Measurements from ENCODE around the gene VPS26B.
"Not testable (repeated sequence)": the region's sequence is repeated elsewhere in the genome, so short reads cannot be mapped to it uniquely, and the experiment has no call there.

Gene VPS26B

DNA sequence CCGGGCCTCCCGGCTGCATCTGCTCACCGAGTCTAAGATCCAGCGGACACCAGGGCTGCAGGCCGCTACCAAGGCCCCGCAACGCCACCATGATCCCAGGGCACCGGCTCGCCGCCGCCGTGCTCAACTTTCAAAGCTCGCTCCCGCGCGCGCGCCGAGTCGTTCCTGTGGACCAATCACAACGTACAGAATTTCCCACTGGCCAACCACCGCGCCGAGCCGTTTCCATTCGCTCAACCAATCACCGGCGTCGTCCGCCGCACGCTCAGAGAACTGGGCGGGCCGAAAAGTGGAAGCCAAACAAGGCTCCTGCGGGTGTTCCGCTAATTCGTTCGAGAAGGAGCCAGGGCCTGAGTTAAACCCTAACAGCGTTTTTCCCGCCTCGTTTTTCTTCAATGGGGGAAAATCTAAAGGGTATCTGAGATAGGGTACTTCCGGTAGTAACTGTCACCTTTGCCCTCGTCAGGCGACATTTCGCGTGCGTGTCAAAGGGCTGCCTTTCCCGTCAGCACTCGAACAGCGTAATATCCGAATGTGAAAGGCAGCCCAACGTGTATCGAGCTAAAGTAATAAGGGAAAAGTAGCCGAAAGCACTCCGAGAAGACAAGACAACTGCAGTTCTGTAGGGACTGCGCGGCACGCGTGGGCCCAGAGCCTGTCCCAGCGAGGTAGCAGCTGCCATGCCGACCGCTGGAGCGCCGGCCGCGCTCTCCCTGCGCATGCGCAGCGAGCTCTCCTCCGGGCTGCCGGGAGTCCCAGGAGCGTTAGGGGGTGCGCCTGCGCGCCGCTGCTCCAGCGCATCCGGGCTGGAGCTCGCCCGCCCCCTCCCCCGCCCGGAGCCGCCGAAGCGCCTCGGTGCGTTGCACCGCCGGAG, at the start of gene VPS26B, which contains the start of gene NCAPD3:
Gene VPS26B (plus strand): TSS at position 836 of the 874 bp plus-strand sequence. CDS start 452 bp downstream, outside the sequence.
Gene NCAPD3 (minus strand): TSS at position 132 of the 874 bp plus-strand sequence. CDS start 41 bp downstream, at position 91.
- DNase-seq: peak; percentile 96

DNA sequence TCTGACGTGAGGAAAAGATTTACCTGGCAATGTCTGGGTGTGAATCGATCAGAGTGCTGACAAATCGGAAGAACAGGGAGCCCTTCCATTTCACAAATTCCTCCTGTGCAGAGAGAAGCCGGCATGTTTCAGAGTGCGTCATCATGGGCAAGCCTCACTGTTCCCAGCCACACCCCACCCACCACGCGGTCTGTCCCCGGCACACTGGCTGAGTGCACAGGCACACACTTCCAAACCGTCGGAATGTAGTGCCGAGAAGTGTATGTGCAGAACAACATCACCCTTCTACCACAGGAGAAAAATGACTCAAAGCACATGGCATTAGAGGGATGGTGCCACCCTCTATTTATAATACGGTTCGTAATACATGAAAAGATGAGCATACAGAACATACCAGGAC, 48.2 kb upstream of the VPS26B start:
- no peak for DNase-seq

DNA sequence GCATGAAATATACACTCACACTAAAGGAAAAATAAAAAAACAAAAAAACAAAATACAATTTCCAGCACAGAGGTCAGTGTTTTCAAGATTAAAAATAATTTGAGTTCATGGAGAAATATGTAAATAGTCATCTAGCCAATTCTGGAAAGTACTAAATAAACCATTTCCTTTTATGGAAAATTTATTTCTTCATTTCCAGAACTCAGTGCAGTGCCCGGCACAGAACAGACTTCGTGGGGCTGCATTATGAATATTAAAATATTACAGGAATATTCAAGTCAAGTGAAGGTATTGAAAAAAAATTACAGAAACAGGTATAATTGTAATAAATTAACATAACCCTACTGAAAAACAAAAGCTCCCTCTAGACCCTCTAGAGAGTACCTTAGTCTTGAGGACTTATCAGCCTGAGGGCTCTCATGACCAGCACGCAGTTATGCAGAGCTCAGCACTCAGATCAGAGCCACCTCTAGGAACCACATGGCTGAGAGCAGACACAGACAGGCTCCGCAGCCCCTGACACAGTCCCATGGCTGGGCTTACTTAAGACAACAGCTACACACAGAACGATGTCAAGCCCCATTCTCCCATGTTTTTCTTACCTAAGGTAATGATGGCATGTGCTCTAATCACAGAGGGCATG, 46.3 kb upstream of the VPS26B start:
- no peak for DNase-seq

DNA sequence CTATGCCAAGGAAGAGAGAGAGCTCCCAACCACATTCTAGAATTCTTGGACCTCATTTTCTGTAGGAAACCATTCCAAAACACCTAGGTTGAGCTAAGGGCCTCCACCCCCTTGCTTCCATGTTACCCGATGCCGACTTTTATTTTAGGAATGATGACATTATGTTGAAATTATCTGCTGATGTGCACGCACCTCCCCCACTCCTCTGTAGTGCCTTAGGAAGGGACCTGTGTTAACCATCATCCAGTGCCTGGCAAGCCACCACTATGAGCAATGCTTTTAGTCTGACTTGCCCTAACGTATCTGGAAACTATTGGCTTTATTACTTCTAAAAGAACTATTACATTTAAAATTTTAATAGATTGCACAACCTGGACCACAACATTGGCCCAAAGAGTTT, 42.8 kb upstream of the VPS26B start:
- no peak for DNase-seq

DNA sequence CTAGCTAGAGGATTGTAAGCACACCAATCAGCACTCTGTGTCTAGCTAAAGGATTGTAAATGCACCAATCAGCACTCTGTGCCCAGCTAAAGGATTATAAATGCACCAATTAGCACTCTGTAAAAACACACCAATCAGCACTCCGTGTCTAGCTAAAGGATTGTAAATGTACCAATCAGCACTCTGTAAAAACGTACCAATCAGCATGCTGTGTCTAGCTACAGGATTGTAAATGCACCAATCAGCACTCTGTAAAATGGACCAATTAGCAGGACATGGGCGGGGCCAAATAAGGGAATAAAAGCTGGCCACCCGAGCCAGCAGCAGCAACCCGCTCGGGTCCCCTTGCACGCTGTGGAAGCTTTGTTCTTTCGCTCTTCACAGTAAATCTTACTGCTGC, 36.4 kb upstream of the VPS26B start:
- DNase-seq: not testable (repeated sequence)

DNA sequence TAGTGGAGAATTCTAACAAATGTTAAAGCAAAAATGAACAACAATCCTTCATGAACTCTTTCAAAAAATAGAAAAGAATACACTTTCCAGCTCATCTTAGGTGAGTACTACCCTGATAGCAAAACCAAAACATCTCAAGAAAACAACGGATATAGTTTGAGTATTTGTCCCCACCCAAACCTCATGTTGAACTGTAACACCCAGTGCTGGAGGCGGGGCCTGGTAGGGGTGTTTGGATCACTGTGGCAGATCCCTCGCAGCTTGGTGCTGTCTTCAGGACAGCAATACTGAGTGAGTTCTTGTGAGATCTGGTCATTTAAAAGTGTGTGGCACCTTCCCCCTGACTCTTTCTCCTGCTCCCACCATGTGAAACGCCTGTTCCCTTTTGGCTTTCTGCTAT, 27.7 kb upstream of the VPS26B start:
- DNase-seq: no peak

DNA sequence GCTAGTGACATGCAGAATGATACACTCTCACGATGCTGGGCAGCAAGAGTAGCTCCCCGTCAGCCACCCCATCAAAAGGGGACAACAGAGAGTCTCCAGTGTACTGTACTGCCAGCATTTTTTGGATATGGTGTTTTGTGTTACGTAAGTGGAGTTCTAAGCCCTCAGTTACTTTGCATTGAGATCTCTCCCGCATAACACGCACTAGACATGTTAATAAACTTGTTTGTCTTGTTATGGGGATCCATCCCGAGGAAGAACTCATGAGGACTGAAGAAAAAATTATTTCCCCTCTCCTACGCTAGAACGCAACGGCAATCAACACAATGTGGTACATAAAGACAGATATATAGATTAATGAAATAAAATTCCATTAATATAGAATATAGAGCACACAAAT, 24.9 kb upstream of the VPS26B start:
- DNase-seq: no peak

DNA sequence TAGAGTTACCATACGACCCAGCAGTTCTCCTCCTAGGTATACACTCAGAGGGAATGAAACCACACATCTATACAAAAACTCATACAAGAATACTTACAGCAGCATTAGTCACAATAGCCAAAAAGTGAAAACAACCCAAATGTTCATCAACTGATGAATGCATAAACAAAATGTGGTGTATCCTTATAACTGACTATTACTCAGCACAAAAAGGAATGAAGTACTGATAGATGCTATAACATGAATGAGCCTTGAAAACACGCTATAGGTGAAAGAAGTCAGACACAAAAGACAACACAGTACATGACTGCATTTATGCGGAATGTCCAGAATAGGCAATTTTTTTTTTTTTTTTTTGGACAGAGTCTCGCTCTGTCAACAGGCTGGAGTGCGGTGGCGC, 23.8 kb upstream of the VPS26B start:
- DNase-seq: no peak

DNA sequence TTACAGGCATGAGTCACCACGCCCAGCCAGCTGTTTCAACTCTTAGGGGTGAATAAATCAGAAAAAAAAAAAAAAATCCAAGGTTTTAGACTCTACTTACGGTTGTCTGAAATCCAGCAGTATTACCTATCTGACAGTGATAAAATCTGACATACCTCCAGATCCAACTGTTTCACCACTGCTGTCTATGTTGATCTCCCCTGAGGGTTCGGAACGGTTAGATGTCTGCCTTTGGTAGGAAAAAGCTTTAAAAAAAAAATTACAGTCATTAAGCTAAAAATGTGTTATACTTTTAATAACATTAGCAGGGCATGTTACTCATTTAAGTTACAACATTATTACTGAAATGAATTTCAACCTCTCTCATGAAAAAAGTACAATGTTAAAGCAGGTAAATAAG, 21.8 kb upstream of the VPS26B start:
- no peak for DNase-seq

DNA sequence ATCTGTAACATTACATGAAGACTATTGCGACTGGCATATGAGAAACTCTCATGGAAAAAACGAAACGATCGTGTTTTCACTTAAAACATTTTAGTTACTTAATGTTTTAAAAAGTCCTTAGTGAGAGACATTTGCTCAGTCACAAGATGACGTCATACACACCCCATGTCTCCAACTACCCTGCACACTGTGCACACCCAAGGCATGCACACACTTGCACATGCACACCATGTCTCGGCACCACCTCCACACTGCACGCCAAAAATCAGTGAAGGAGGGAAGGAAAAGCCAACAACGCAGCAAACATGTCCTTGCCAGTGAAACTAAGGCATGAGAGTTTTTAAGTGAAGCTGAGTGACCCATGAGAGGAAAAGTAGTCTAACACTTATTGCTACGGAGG, 18.7 kb upstream of the VPS26B start:
- DNase-seq: no peak

DNA sequence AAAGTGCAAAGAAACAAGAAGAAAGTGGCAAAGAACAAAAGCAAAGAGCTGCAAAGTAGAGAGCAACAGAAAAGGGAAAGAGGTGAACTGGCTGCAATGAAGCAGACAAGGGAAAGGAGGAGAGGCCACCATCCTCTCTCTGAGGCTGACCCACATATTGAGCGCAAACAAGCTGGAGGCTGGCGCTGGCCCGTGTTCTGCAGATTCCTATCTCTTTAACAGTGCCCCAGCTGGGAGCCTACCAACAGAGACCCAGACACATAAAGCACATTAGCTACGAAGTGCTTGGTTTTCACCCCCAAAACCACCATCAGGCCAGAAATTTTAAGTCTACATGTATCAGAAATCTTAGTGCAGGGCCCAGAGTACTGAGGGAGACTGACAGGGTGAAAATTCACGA, 18.3 kb upstream of the VPS26B start:
- no peak for DNase-seq

DNA sequence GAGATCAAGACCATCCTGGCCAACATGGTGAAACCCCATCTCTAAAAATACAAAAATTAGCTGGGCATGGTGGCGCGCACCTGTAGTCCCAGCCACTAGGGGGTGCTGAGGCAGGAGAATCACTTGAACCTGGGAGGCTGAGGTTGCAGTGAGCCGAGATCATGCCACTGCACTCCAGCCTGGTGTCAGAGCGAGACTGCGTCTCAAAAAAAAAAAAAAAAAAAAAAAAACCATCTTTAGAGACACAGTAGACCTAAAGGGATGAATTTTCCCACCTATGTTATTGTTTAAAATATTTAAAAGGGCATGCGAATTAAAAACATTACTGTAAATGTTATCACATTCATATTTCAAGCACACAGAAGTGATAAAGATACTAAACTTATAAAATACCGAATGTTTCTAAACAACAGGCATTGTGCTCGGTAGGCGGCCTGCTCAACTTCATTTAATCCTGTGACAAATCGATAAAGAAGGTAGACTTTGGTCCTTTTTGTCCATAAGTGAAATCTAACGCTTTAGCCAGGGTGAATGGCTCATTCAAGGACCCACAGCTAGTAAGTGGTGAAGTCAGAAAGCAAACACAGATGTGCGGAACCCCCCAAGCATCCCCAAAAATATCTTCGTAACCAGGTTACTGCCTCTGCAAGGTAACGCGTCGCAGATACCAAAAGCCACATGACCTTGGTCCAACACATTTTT, 16.8 kb upstream of the VPS26B start:
- peak; percentile 8 for DNase-seq

DNA sequence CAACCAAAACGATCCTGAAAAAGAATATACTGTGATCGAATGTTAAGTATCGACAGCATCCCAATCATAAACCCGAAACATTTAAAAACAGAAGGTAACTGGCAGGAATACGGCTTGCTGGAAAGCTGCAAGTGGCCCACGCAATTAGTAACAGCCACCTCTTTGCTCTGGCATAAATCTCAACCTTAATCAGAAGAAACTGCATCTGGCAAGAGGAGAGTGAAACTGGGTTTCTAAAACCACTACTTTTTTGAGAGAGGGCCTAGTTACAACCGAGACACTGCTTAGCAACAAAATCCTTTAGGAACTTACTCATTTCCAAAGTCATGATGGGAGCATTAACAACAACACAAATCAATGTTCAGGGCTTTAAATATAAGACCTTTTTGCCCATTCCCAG, 8.6 kb upstream of the VPS26B start:
- DNase-seq: no peak

DNA sequence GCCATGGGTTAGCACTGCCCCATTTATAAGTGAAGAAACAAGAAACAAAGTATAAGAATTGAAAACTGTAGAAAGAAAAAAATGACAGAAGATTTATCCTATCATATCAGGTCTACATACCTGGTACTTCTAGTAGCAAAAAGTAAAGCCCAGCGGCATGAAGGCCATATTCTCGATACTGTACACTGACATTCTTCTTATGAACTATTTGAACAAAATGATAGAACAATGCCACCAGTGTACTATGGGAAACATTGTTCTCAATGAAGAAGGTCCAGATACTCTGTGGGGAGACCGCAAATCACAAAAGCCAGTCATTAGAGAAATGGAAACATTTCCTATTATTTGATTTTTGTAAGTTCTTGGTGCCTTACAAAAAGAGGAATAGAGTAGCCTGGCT, 7.7 kb upstream of the VPS26B start:
- DNase-seq: no peak

DNA sequence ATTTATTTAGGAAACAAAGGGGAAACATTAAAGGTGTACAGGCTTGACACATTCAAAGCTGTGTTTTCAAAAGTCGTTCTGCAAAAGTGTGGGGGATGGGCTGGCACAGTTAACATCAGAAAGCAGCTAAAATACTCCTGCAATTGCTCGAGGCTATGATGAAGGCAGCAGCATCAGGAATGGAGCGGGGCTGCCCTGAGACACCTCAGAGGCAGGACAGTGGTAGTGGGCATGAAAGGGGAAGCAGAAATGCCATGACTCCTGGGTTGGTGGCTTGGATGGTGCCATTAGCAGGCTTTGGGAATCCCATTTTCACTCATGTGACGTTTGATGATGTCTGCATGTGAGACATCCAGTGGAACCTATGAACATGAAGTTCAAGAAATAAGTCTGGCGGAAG, 1.4 kb upstream of the VPS26B start:
- DNase-seq: peak; percentile 3

DNA sequence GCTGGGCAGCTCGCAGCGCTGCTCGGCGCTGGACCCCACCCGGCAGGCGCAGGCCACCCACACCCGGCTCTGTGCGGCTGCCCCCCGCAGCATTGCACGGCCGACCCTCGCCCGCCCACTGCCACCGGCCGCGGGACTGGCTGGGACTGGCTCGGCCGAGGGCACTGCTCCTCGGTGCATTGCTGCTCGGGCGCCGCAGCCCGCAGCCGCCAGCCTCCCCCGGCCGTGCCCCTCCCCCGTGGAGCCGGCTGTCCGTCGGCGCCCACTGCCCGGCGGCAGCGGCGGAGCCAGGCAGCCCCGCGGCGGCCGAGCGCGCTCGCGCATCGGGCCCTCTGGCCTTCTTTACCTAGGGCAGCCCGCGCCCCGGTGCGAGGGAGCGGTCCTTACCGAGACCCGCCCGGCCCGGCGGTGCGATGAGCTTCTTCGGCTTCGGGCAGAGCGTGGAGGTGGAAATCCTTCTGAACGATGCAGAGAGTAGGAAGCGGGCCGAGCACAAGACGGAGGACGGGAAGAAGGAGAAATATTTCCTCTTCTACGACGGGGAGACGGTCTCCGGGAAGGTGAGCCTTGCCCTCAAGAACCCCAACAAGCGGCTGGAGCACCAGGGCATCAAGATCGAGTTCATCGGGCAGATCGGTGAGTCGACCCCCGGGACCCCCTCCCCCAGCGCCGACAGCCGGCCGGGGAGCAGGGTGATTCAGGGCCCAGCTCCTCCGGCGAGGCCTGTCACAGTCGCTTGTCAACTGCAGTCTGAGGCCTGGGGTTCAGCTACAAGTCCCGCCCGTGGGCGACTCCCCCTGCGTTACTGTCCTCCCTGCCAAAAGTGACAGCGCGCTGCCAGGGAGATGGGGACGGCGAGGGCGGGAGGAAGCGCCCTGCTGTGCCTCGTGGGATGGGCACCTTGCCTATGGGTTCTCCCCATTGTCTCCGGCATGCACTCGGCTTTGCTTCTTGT, 516 bp downstream of the VPS26B start:
- DNase-seq: peak; percentile 39

DNA sequence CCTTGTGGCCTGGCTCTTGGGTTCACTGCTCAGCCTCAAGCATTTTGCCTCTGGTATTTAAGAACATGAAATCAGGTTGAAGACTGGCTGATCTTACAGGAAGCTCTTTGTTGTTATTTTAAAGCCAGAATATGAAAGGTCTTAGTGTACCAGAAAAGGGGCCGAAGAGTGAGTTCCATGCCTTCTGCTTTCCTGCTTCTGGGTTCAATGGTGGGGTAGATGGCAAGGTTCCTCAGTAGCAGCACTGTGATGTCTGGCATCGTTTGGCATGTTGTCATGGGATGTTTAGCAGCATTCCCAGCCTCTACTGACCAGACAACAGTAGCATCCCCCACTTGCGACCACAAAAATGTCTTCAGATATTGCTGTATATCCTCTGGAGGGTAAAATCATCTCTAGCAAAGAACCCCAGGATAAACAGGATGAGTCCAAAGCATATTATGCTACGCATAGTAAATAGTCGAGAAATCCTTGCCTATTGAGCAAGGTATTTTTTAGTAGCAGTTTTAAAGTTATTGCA, 2.4 kb downstream of the VPS26B start:
- no peak for DNase-seq

DNA sequence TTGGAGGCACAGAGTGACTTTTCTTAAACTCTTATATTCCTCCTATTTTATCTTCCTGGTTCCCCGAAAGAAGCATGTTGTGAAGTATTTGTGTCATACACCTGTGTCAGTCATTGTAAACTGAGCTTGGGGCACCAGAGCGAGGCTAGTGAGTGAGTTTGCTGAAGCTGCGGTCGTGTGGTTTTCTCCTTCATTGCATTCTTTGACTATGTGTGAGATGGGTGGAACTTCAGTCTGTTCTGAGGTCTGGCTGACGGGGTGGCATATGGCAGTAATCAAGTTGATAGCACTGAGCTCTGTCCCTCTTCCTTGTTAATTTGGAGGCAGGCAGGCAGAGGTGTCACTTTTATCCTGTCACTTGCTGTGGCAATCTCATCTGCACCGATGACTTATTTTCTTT, 4.2 kb downstream of the VPS26B start:
- no peak for DNase-seq

DNA sequence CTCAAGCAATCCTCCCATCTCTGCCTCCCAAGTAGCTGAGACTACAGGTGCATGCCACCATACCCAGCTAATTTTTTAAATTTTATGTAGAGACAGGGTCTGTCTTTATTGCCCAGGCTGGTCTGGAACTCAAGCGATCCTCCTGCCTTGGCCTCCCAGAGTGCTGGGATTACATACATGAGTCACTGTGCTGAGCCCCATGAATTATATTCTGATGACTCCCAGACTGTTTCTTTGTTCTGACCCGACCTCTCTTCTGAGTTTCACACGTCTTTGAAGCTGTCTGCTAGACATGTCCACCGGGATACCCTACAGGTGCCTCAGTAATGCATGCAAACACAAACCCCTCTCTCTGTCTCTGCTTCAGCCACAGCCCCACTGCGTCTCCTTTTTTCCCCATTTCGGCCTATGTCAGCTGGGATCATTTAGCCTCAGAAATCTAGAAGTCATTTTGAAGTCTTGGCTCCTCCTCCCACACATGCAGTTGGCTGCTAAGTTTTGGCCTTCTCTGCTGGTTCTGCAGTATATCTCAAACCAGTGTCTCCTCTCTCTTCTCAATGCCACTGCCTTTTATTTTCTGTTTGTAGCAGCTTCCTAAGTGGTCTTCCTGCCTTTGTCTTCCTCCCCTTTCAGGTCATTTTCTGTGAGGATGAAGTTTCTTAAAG, 4.8 kb downstream of the VPS26B start:
- DNase-seq: no peak

DNA sequence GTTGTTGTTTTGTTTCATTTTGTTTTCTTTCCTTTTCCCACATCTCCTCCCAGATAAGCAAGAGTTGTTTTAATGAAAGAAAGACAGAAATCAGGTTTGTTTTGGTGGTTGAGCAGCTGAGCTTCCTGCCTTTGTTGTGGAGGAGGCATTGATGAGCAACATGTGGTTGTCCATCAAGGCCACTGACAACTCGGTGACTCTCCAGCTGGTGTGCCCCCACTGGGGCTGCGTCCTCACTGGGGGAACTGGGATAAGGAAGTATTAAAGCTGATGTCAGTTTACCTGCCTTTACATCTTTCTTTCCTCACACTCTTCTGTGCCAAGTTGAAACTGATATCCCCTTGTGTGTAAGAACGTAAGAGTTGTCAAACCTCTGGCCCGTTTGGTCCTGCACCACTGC, 5.9 kb downstream of the VPS26B start:
- no peak for DNase-seq

DNA sequence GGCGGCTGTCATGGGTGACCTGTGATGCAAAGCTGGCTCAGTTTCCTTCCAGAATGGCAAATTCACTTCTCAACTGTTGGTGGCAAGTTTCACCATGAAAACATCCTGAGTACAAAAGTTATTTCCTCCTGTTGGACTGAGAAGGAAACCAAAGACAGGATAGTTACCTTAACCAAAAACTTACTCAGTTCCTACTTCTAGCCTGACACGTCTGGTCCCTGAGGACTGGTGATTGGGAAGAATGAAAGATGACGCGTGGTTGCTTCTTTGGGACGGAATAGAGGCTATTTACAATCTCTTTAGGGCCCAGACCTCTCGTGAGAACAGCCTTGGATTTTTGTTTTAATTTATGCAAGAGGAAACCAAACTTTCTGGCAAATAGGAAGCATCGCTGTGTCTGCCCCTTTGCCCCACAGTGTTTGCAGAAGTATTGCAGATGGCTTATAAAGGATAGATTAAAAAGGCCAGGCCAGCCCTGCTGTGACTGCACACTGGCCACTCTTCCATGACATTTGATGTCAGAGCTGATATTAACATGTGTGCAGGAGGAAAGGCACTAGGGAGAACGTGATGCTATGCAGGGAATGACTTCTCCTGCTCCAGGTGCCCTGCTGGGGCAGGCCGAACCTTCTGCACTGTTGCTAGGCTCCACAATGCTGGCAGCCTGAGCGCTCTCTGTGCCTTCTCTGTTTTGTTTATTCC, 7.6 kb downstream of the VPS26B start:
- DNase-seq: peak; percentile 51
